ENCODE measurements around the gene NFIB. TPM values are rescaled to one million over a fixed set of nuclear protein-coding genes. Genes with fewer than 3 reads are reported as not detected.

NFIB gene
- total and polyA plus RNA-seq, 2 of the 13 experiments (the other 11 are each of a cell fraction or from before 2014, with no cell fraction given), result 0.98 to 4.6 TPM

GRCh38 chr9:14302405-14302804 is 11.5 kb downstream of the NFIB start (continued):
- TF ChIP-seq ARID5B (CRISPR knock-in tag; IDR thresholded peaks at IDR 0.05), result peak; percentile 65
- peak; percentile 26; the same call in 1 of the 2 replicates for TF ChIP-seq LCORL (IDR thresholded peaks at IDR 0.05)
- no peak for TF ChIP-seq LCORL (CRISPR knock-in tag; IDR thresholded peaks at IDR 0.05)
- no peak for TF ChIP-seq ZBTB25 (CRISPR knock-in tag; IDR thresholded peaks at IDR 0.05)
- peak; percentile 14; the same call in 1 of the 2 replicates for TF ChIP-seq SAP130 (CRISPR knock-in tag; IDR thresholded peaks at IDR 0.05; ENCODE audit: low read depth)
- TF ChIP-seq PAXIP1 (CRISPR knock-in tag; conservative IDR thresholded peaks at IDR 0.05), result peak; percentile 55
- TF ChIP-seq RFXANK (CRISPR knock-in tag; IDR thresholded peaks at IDR 0.05), result no peak
- TF ChIP-seq PCBP1 (IDR thresholded peaks at IDR 0.05; ENCODE audit: borderline replicate concordance, low read depth, low read length), result no peak
- TF ChIP-seq DNMT3B (CRISPR knock-in tag; conservative IDR thresholded peaks at IDR 0.05), result no peak
- peak; percentile 65 for TF ChIP-seq HNF4A (CRISPR knock-in tag; IDR thresholded peaks at IDR 0.05)
- TF ChIP-seq RARA (CRISPR knock-in tag; IDR thresholded peaks at IDR 0.05), result peak; percentile 35; the same call in 1 of the 2 replicates
- no peak for TF ChIP-seq ZFP41 (CRISPR knock-in tag; IDR thresholded peaks at IDR 0.05; ENCODE audit: borderline replicate concordance)
- TF ChIP-seq HNF1B (CRISPR knock-in tag; IDR thresholded peaks at IDR 0.05), result no peak

Data from HepG2 (cell line).